Activated naive CD4-positive, alpha-beta T cell treated with anti-CD3 and anti-CD28 coated beads for 36 hours (primary cell): ENCODE measurements around the gene TIPRL. TPM values are rescaled to one million over a fixed set of nuclear protein-coding genes. Genes with fewer than 3 reads are reported as not detected.
"Not testable (repeated sequence)": the region's sequence is repeated elsewhere in the genome, so short reads cannot be mapped to it uniquely, and the experiment has no call there.

Experiments used
- CTCF ChIA-PET: fragments of 350-600 bp; sonication (Branson Sonifier 250); formaldehyde crosslinking; loops from one replicate; lab custom pipeline; 2021; ENCODE audit warnings: antibody characterized with exemption; lab: Charles Lee
- DNase-seq: peaks from one replicate; pipeline ENCODE4 v3.0.0-alpha.2; 2020
- H3K27ac Mint-ChIP-seq: one replicate; pipeline ENCODE4 v1.8.0; 2021; ENCODE audit warnings: mild to moderate bottlenecking, mixed read lengths
- H3K27me3 Mint-ChIP-seq: one replicate; pipeline ENCODE4 v1.8.0; 2021; ENCODE audit warnings: low read depth, mixed read lengths
- H3K36me3 Mint-ChIP-seq: one replicate; pipeline ENCODE4 v1.8.0; 2021; ENCODE audit warnings: low read depth, mixed read lengths
- H3K4me1 Mint-ChIP-seq: one replicate; pipeline ENCODE4 v1.8.0; 2021; ENCODE audit warnings: low read depth, mixed read lengths
- H3K4me3 Mint-ChIP-seq: one replicate; pipeline ENCODE4 v1.8.0; 2021; ENCODE audit warnings: mild to moderate bottlenecking, moderate library complexity, mixed read lengths
- H3K9me3 Mint-ChIP-seq: one replicate; pipeline ENCODE4 v1.8.0; 2021; ENCODE audit warnings: mixed read lengths
- intact Hi-C: fragments of 100-400 bp; cut with micrococcal nuclease; formaldehyde crosslinking; loops from one replicate; pipeline ENCODE4 v1.15.1; 2023
- total RNA-seq, 2 experiments: library from RNA; stranded (reverse); gene quantifications; one replicate each; pipeline ENCODE4 v1.2.3, GENCODE V29; 2021

TIPRL gene
- total RNA-seq, 2 experiments from 2014 or later = 76.7 to 81.3 TPM

DNA sequence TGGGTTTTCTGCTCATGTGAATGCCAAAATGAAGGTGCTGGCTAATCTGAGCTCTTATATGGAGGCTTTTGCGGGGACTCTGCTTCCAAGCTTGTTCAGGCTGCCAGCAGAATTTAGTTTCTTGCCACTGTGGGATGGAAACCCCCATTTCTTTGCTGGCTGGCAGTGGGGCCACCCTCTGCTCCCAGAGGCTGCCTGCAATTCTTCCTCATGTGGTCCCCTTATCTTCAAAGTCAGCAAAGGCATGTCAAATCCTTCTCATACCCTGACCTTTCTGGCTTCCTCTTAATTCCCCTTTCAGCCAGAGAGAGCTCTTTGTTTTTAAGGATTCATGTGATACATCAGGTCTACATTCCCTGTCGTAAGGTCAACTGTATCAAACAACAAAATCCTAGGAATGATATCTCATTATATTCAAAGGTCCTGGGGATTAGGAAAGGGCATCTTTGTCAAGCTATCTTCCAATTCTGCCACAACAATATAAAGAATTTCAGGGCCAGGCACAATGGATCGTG is 36.8 kb upstream of the TIPRL start:
- Mint-ChIP-seq H3K9me3 (no peaks in the 10 kb centered on the region), H3K4me3 (no peak overlapping the region), H3K27ac (no peak overlapping the region), H3K36me3 (no peaks in the 10 kb centered on the region), H3K4me1 (peaks cover 41% of the 10 kb centered on the region), H3K27me3 (peaks cover 6% of the 10 kb centered on the region)
- DNase-seq = no peak
- intact Hi-C loops = no loop called here
- CTCF ChIA-PET = interaction anchor here (0.7 to 1.7 kb wide), 2 partner anchors 12 to 57 kb away, joined by 3 to 6 read pairs; no protein-coding TSS in a partner anchor

DNA sequence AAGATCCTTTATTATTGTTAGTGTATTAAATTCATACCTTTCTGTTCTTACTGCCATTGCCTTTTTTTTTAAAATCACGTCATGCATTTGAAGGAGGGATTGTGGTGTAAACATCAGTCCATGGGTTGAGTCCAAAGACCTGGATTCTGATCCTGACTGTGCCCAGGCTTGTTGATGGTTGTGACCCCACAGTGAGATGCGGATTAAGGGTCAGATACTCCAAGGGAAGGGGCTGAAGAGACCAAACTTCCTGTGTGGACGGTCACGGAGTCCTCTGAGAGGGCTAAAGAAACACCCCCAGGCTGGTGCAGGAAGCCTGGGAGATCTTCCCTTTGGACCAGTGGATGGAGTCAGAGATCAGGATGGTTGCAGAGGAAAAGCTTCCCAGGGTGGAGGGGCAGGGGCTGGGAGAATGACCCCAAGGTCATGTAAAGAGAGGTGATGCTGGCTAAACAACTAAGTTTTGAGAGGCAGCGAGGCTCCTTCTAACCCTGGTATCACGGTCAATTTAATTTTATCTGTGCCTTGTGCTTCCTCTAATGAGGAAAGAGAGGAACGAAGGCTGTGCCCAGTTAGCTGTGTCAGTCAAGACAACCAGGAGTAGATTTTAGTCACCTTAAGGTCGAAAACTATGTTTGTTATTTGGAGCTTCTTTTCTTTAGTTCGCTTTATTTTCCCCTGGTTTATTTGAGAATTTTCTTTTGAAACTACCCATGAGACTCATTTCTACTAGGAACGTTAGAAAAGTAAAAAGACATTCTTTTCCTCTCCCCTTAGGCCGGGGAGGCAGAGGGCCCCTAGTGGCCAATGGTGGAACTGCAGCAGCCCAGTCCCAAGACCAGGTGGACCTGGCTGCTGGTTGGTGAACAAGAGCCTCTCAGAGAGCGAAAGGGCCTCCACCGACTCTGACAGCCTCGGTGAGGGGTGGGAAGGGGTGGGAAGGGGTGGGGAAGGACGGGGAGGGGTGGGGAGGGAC is 33.3 kb upstream of the TIPRL start:
- intact Hi-C loops = loop anchor here (1.0 kb wide), 2 partner anchors 8 to 61 kb away; no protein-coding TSS in a partner anchor
- Mint-ChIP-seq H3K4me1 (peaks cover 15% of the 10 kb centered on the region), H3K4me3 (no peak overlapping the region), H3K9me3 (no peaks in the 10 kb centered on the region), H3K36me3 (no peaks in the 10 kb centered on the region), H3K27ac (no peak overlapping the region), H3K27me3 (no peaks in the 10 kb centered on the region)
- CTCF ChIA-PET = interaction anchor here (0.6 to 2.9 kb wide), 17 partner anchors 15 to 470 kb away, joined by 3 to 26 read pairs (median 3); no protein-coding TSS in a partner anchor
- DNase-seq = peak; percentile 94

GRCh38 chr1:168146160-168146539 is 32.6 kb upstream of the TIPRL start:
- DNase-seq = no peak
- intact Hi-C loops = loop anchor here (1.0 kb wide), 1 partner anchor 9 kb away; no protein-coding TSS in a partner anchor
- Mint-ChIP-seq H3K9me3 (no peaks in the 10 kb centered on the region), H3K4me3 (no peak overlapping the region), H3K27me3 (no peaks in the 10 kb centered on the region), H3K27ac (no peak overlapping the region), H3K36me3 (no peaks in the 10 kb centered on the region), H3K4me1 (peaks cover 14% of the 10 kb centered on the region)
- CTCF ChIA-PET = interaction anchor here (0.9 to 2.9 kb wide), 10 partner anchors 12 to 471 kb away, joined by 3 to 26 read pairs (median 4); no protein-coding TSS in a partner anchor

DNA sequence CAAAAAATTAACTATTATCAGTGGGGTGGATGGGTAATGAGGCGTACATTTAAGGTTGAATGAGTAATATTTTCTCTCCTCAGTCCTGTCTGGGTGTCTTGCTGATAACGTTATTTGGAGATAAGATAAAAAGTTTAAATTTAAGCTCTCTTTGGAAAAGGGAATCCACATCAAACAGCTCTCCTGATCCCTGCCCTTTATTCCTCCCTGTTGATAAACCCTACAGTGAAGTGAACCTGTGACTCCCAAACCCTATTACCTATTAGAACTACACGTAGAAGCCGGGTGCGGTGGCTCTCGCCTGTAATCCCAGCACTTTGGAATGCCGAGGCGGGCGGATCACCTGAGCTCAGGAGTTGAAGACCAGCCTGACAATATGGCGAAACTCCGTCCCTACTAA is 32.1 kb upstream of the TIPRL start:
- Mint-ChIP-seq H3K4me3 (no peak overlapping the region), H3K9me3 (no peaks in the 10 kb centered on the region), H3K27me3 (no peaks in the 10 kb centered on the region), H3K27ac (no peak overlapping the region), H3K4me1 (peaks cover 14% of the 10 kb centered on the region), H3K36me3 (no peaks in the 10 kb centered on the region)
- CTCF ChIA-PET = interaction anchor here (0.9 to 2.9 kb wide), 3 partner anchors 12 to 62 kb away, joined by 3 to 26 read pairs (median 5); no protein-coding TSS in a partner anchor
- intact Hi-C loops = loop anchor here (1.0 kb wide), 1 partner anchor 9 kb away; no protein-coding TSS in a partner anchor
- DNase-seq = no peak

- Mint-ChIP-seq H3K27me3 (no peaks in the 10 kb centered on the region), H3K4me1 (peaks cover 14% of the 10 kb centered on the region), H3K4me3 (no peak overlapping the region), H3K27ac (no peak overlapping the region), H3K36me3 (no peaks in the 10 kb centered on the region), H3K9me3 (no peaks in the 10 kb centered on the region)
- CTCF ChIA-PET = interaction anchor here (0.7 to 1.9 kb wide), 3 partner anchors 12 to 64 kb away, joined by 3 to 7 read pairs (median 3); no protein-coding TSS in a partner anchor
- intact Hi-C loops = no loop called here
- no peak for DNase-seq
Measured at GRCh38 chr1:168148916-168149315, 29.8 kb upstream of the TIPRL start.

- intact Hi-C loops = no loop called here
- H3K36me3 Mint-ChIP-seq = no peaks in the 10 kb centered on the region
- no peak overlapping the region for H3K4me3 Mint-ChIP-seq
- no peaks in the 10 kb centered on the region for H3K27me3 Mint-ChIP-seq
- H3K27ac Mint-ChIP-seq = no peak overlapping the region
- no peaks in the 10 kb centered on the region for H3K9me3 Mint-ChIP-seq
- peaks cover 12% of the 10 kb centered on the region for H3K4me1 Mint-ChIP-seq
- CTCF ChIA-PET = interaction anchor here (1.9 kb wide), 1 partner anchor 65 kb away, joined by 7 read pairs; no protein-coding TSS in a partner anchor
- DNase-seq = no peak
Measured at GRCh38 chr1:168150283-168150682, 28.5 kb upstream of the TIPRL start.

DNA sequence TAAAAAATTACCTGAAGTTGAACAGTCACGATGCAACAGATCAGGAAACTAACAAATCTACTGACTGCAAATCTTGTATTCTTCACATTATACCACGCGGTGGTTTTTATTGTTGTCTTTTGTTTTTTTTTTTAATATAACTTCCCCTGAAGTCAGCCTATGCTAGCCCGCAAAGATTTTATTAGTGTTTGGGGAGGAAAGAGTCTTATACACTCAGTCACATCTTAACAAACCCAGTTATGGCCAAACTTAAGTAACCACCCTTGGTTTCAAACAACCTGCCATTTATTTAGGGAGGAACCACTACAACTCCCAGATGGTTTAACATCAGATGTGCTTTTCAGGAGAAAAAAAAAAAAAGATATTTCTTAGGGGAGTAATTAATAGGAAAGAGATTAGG is 26.8 kb upstream of the TIPRL start:
- Mint-ChIP-seq H3K27me3 (no peaks in the 10 kb centered on the region), H3K36me3 (no peaks in the 10 kb centered on the region), H3K4me3 (no peak overlapping the region), H3K4me1 (peaks cover 6% of the 10 kb centered on the region), H3K9me3 (no peaks in the 10 kb centered on the region), H3K27ac (no peak overlapping the region)
- intact Hi-C loops = no loop called here
- CTCF ChIA-PET = interaction anchor here (0.7 kb wide), 1 partner anchor 42 kb away, joined by 7 read pairs; no protein-coding TSS in a partner anchor
- DNase-seq = no peak

- H3K27ac Mint-ChIP-seq, H3K27me3 Mint-ChIP-seq, H3K9me3 Mint-ChIP-seq, H3K4me3 Mint-ChIP-seq, intact Hi-C loops, H3K4me1 Mint-ChIP-seq, CTCF ChIA-PET, H3K36me3 Mint-ChIP-seq, DNase-seq: not testable (repeated sequence)
Measured at GRCh38 chr1:168154707-168155106, 24.1 kb upstream of the TIPRL start.

GRCh38 chr1:168155910-168156309 is 22.9 kb upstream of the TIPRL start:
- Mint-ChIP-seq H3K36me3 (peaks cover 5% of the 10 kb centered on the region), H3K27me3 (peaks cover 2% of the 10 kb centered on the region), H3K4me1 (no peaks in the 10 kb centered on the region), H3K27ac (no peak overlapping the region), H3K9me3 (peaks cover 16% of the 10 kb centered on the region), H3K4me3 (no peak overlapping the region)
- intact Hi-C loops = no loop called here
- no peak for DNase-seq
- CTCF ChIA-PET = no interaction called here

DNA sequence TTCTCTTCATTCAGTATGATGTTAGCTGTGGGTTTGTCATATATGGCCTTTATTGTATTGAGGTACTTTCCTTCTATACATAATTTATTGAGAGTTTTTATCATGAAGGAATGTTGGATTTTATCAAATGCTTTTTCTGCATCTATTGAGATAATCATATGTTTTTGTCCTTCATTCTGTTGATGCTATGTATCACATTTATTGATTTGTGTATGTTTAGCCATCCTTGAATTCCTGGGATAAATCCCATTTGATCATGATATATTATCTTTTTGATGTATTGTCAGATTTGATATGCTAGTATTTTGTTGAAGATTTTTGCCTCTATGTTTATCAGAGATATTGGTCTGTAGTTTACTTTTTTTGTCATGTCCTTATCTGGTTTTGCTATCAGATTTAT is 21.1 kb upstream of the TIPRL start:
- intact Hi-C loops = no loop called here
- DNase-seq = no peak
- H3K36me3 Mint-ChIP-seq = peaks cover 5% of the 10 kb centered on the region
- no peak overlapping the region for H3K27ac Mint-ChIP-seq
- H3K4me3 Mint-ChIP-seq = no peak overlapping the region
- CTCF ChIA-PET = no interaction called here
- H3K9me3 Mint-ChIP-seq = peaks cover 20% of the 10 kb centered on the region
- H3K27me3 Mint-ChIP-seq = peaks cover 5% of the 10 kb centered on the region
- H3K4me1 Mint-ChIP-seq = no peaks in the 10 kb centered on the region

- Mint-ChIP-seq H3K27me3 (peaks cover 15% of the 10 kb centered on the region), H3K36me3 (peaks cover 5% of the 10 kb centered on the region), H3K9me3 (peaks cover 20% of the 10 kb centered on the region), H3K4me1 (no peaks in the 10 kb centered on the region), H3K27ac (no peak overlapping the region), H3K4me3 (no peak overlapping the region)
- no peak for DNase-seq
- CTCF ChIA-PET = interaction anchor here (1.1 kb wide), 1 partner anchor 75 kb away, joined by 4 read pairs; no protein-coding TSS in a partner anchor
- intact Hi-C loops = no loop called here
Measured at GRCh38 chr1:168159251-168159650, 19.5 kb upstream of the TIPRL start.

- intact Hi-C loops = no loop called here
- Mint-ChIP-seq H3K4me1 (no peaks in the 10 kb centered on the region), H3K4me3 (no peak overlapping the region), H3K27me3 (peaks cover 17% of the 10 kb centered on the region), H3K9me3 (peaks cover 20% of the 10 kb centered on the region), H3K27ac (peak overlapping the region; percentile 25), H3K36me3 (peaks cover 5% of the 10 kb centered on the region)
- CTCF ChIA-PET = interaction anchor here (1.1 to 1.4 kb wide), 2 partner anchors 14 to 76 kb away, joined by 4 to 5 read pairs; no protein-coding TSS in a partner anchor
- no peak for DNase-seq
Measured at GRCh38 chr1:168159979-168160378, 18.8 kb upstream of the TIPRL start.
